Mesothelial cell of epicardium (in vitro differentiated cells): Measurements from ENCODE around the gene TSPO. TPM values are rescaled to one million over a fixed set of nuclear protein-coding genes. Genes with fewer than 3 reads are reported as not detected.

Source experiments
- DNase-seq, 2 experiments: peaks; one replicate each; pipeline ENCODE4 v3.0.0; 2021; ENCODE audit warnings: low spot score in 2 of 2; ENCODE audit not compliant: unreplicated experiment in 2 of 2
- H3K27ac Mint-ChIP-seq: 2 replicates; pipeline ENCODE4 v1.8.0; 2021; ENCODE audit warnings: mixed read lengths
- H3K27me3 Mint-ChIP-seq: 2 replicates; pipeline ENCODE4 v1.8.0; 2021; ENCODE audit warnings: low read depth, mixed read lengths
- H3K36me3 Mint-ChIP-seq: 2 replicates; pipeline ENCODE4 v1.8.0; 2021; ENCODE audit warnings: mixed read lengths
- H3K4me1 Mint-ChIP-seq: 2 replicates; pipeline ENCODE4 v1.8.0; 2021; ENCODE audit warnings: mixed read lengths
- H3K4me3 Mint-ChIP-seq: 2 replicates; pipeline ENCODE4 v1.8.0; 2021; ENCODE audit warnings: mild to moderate bottlenecking, moderate library complexity, mixed read lengths
- H3K9me3 Mint-ChIP-seq: 2 replicates; pipeline ENCODE4 v1.8.0; 2021; ENCODE audit warnings: mixed read lengths
- total RNA-seq: library from RNA; stranded (reverse); gene quantifications from 3 replicates; pipeline ENCODE4 v1.2.1, GENCODE V29; 2021
- TF ChIP-seq, protein P1 (sequence below): fragments of 200-600 bp; sonication (generic); IDR thresholded peaks from one replicate; pipeline ENCODE4 v1.5.0; 2021; ENCODE audit warnings: antibody characterized with exemption; ENCODE audit not compliant: unreplicated experiment

TSPO gene
- total RNA-seq, 1 donor from 2014 or later, result 44.9 TPM

DNA sequence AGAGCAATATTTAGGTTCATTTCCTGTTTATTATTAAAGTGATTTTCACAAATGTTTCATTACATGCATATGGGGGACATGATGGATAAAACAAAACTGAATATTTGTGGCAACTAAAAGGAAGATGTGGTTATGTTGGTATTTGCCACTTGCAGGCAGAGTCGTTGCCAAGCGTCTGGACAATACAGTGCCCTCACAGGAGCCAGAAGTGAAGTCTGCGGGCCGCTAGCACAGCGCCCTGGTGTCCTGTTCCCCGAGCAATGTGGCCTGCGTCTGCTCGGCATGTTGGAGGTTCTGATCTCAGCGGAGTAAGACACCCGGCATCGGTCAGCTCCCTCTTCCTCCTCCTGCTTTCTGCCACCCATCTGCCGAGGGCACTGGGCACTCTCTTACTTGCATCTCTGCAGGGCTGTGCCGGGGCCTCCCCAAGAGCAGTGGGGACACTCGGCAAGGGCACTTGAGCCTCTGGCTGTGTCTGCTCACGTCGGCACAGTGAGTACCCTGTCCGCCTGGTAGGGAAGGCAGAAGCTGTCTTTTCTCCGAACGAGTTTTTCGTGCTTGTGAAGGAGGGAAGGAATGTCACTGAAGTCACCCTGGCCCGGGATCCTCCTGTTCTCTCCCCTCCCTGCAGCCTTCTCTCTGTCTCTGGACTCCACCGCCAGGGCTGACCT, 46.0 kb downstream of the TSPO start:
- H3K36me3 Mint-ChIP-seq, result no peaks in the 10 kb centered on the region
- H3K27ac Mint-ChIP-seq, result no peak overlapping the region
- DNase-seq, result no peak
- H3K4me3 Mint-ChIP-seq, result no peak overlapping the region
- H3K4me1 Mint-ChIP-seq, result no peaks in the 10 kb centered on the region
- no peaks in the 10 kb centered on the region for H3K9me3 Mint-ChIP-seq
- TF ChIP-seq, protein P1, sequence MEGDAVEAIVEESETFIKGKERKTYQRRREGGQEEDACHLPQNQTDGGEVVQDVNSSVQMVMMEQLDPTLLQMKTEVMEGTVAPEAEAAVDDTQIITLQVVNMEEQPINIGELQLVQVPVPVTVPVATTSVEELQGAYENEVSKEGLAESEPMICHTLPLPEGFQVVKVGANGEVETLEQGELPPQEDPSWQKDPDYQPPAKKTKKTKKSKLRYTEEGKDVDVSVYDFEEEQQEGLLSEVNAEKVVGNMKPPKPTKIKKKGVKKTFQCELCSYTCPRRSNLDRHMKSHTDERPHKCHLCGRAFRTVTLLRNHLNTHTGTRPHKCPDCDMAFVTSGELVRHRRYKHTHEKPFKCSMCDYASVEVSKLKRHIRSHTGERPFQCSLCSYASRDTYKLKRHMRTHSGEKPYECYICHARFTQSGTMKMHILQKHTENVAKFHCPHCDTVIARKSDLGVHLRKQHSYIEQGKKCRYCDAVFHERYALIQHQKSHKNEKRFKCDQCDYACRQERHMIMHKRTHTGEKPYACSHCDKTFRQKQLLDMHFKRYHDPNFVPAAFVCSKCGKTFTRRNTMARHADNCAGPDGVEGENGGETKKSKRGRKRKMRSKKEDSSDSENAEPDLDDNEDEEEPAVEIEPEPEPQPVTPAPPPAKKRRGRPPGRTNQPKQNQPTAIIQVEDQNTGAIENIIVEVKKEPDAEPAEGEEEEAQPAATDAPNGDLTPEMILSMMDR, result no peak
- no peaks in the 10 kb centered on the region for H3K27me3 Mint-ChIP-seq

DNA sequence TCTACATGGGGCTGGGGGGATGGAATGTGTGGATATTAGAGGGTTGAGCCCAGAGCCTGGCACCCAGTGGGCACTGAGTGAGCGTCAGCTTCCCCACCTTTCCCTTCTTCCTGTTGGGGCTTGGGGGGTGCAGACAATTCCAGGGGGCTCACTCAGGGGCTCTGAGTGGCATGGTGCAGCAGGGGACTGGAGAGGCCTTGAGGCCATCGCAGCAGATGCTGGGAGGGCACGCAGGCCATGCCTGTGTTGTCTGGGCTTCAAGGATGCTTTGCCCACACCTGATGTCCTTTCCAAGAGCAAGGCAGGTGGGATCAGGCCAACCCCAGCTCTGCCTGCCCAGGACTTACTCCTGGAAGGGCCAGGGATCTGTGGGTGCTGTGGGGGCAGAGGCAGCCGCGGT, 46.8 kb downstream of the TSPO start:
- TF ChIP-seq, protein P1, result no peak
- Mint-ChIP-seq H3K4me3 (no peak overlapping the region), H3K36me3 (no peaks in the 10 kb centered on the region), H3K9me3 (no peaks in the 10 kb centered on the region), H3K4me1 (peaks cover 2% of the 10 kb centered on the region), H3K27ac (no peak overlapping the region), H3K27me3 (no peaks in the 10 kb centered on the region)
- DNase-seq, result no peak

DNA sequence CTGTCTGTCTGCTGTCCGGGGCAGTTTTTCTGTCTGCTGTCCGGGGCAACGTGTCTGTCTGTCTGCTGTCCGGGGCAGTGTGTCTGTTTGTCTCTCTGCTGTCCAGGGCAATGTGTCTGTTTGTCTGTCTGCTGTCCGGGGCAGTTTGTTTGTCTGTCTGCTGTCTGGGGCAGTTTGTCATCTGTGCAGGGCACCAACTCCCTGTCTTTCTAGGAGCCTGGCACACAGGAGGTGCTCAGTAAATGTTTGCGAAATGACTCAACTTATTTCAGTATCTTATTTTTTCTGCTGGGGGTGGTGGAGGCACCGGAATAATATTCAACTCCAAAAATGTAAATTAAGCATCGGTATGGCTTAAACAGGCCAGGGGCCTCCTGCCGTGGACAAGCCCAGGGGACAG, 47.6 kb downstream of the TSPO start:
- Mint-ChIP-seq H3K4me3 (no peak overlapping the region), H3K27ac (no peak overlapping the region), H3K9me3 (no peaks in the 10 kb centered on the region), H3K27me3 (no peaks in the 10 kb centered on the region), H3K4me1 (peaks cover 5% of the 10 kb centered on the region), H3K36me3 (no peaks in the 10 kb centered on the region)
- TF ChIP-seq, protein P1, result no peak
- no peak for DNase-seq

DNA sequence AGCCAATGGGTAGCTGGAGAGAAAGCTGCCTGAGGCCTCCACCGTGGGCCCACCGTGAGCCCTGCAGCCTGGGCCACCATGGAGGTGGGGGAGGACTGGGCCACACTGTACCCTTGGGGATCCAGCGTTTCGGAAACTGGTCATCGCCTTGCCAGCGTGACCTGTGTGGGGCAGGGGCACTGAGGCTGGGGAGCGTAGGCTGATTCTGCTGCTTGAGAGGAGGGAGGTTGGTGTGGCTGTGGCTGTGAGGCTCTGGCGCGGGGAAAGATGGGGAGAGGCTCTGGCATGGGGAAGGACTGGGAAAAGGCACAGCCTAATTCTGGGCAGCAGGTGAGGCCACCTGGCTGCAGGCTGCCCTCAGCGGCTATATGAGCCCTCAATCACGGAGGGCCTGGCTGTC, 48.2 kb downstream of the TSPO start:
- H3K27ac Mint-ChIP-seq, result no peak overlapping the region

DNA sequence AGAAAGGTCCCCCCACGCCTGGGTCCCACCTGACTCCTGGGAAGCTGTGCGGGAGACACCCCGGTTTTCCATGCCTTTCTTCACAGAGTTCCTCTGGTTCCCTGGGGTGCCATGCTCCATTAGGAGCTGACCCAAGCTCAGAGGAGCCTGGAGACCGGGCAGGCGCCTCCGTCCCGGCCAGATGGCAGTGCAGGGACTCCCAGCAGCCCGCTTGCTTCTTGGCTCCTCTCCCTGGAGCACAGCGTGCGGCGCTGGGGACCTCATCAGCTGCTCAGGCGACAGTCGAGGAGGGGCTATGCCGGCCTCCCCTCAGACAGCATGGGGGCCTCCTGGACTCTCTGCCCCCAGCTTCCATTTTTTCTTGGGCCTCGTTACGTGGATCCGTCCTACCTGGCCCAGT, 48.7 kb downstream of the TSPO start:
- H3K4me3 Mint-ChIP-seq, result no peak overlapping the region
- no peaks in the 10 kb centered on the region for H3K27me3 Mint-ChIP-seq
- H3K4me1 Mint-ChIP-seq, result peaks cover 6% of the 10 kb centered on the region
- no peak for DNase-seq
- H3K27ac Mint-ChIP-seq, result no peak overlapping the region
- no peaks in the 10 kb centered on the region for H3K36me3 Mint-ChIP-seq
- no peaks in the 10 kb centered on the region for H3K9me3 Mint-ChIP-seq
- TF ChIP-seq, protein P1, result no peak

More for the DNA sequence above, 48.2 kb downstream of the TSPO start:
- TF ChIP-seq, protein P1, result no peak
- no peak for DNase-seq
- Mint-ChIP-seq H3K4me3 (no peak overlapping the region), H3K27me3 (no peaks in the 10 kb centered on the region), H3K36me3 (no peaks in the 10 kb centered on the region), H3K4me1 (peaks cover 6% of the 10 kb centered on the region), H3K9me3 (no peaks in the 10 kb centered on the region)
